IMR-90 (cell line): Measurements from ENCODE around the gene MICB. TPM values are rescaled to one million over a fixed set of nuclear protein-coding genes. Genes with fewer than 3 reads are reported as not detected.
A peak's percentile ranks its signal among the peaks of the same experiment; 100 is the strongest.

Experiments
- ATAC-seq: fragments of 200-7000 bp; cut with Tn5 transposase; 2 replicates; pipeline ENCODE4 v1.9.1; 2020; ENCODE audit warnings: low read depth, mild to moderate bottlenecking, moderate library complexity
- BruUV-seq: library from RNA; stranded (reverse); fragments of 400-500 nt; replicated peaks from 2 replicates; lab custom pipeline; 2021; lab: Mats Ljungman, UMichigan
- CTCF ChIA-PET: fragments of 300-600 bp; formaldehyde crosslinking; extraction: SDS; loops from one replicate; lab custom pipeline; 2021; ENCODE audit warnings: antibody characterized with exemption; lab: Yijun Ruan, JAX
- POLR2A ChIA-PET: fragments of 300-600 bp; sonication (Branson Sonifier 250); formaldehyde crosslinking; loops from one replicate; lab custom pipeline; 2022; ENCODE audit warnings: antibody characterized with exemption; ENCODE audit not compliant: unreplicated experiment; lab: Charles Lee
- DNase-seq: peaks from one replicate; pipeline ENCODE4 v3.0.0; 2013
- H2AFZ ChIP-seq: replicated peaks from 2 replicates; pipeline ENCODE3; 2013; ENCODE audit warnings: low read length, mild to moderate bottlenecking; ENCODE audit not compliant: poor library complexity
- H2AK5ac ChIP-seq: 2 replicates; pipeline ENCODE4 v1.6.1; 2013; ENCODE audit warnings: low read depth, low read length, inconsistent platforms
- H2AK9ac ChIP-seq: replicated peaks from 2 replicates; pipeline ENCODE3; 2013; ENCODE audit warnings: mild to moderate bottlenecking, low read depth, low read length, moderate library complexity; ENCODE audit not compliant: poor library complexity
- H2BK120ac ChIP-seq: 2 replicates; pipeline ENCODE4 v1.6.1; 2013; ENCODE audit warnings: low read depth, low read length, inconsistent platforms
- H2BK15ac ChIP-seq: 3 replicates; pipeline ENCODE4 v1.6.1; 2013; ENCODE audit warnings: low read depth, low read length, inconsistent platforms
- H2BK20ac ChIP-seq: 2 replicates; pipeline ENCODE4 v1.6.1; 2013; ENCODE audit warnings: low read depth, mild to moderate bottlenecking, inconsistent platforms, low read length, moderate library complexity
- H2BK5ac ChIP-seq: 2 replicates; pipeline ENCODE4 v1.6.1; 2013; ENCODE audit warnings: mild to moderate bottlenecking, low read depth, low read length, inconsistent platforms; ENCODE audit not compliant: poor library complexity, severe bottlenecking
- H3K14ac ChIP-seq: replicated peaks from 2 replicates; pipeline ENCODE4 v1.6.1; 2013; ENCODE audit warnings: low read depth, low read length, inconsistent platforms
- H3K18ac ChIP-seq: 2 replicates; pipeline ENCODE4 v1.6.1; 2013; ENCODE audit warnings: low read depth, low read length, control low read depth
- H3K23ac ChIP-seq: 2 replicates; pipeline ENCODE4 v1.6.1; 2013; ENCODE audit warnings: low read depth, low read length, inconsistent platforms
- H3K27ac ChIP-seq: 2 replicates; pipeline ENCODE4 v1.5.1; 2013; ENCODE audit warnings: mild to moderate bottlenecking, control low read depth, low read length; ENCODE audit not compliant: insufficient read depth
- H3K27me3 ChIP-seq: 2 replicates; pipeline ENCODE4 v1.6.1; 2013; ENCODE audit warnings: low read length; ENCODE audit not compliant: control insufficient read depth, insufficient read depth
- H3K36me3 ChIP-seq: 2 replicates; pipeline ENCODE4 v1.6.1; 2013; ENCODE audit warnings: low read length, mixed read lengths; ENCODE audit not compliant: control insufficient read depth, insufficient read depth
- H3K4ac ChIP-seq: 2 replicates; pipeline ENCODE4 v1.6.1; 2013; ENCODE audit warnings: low read depth, low read length, inconsistent platforms
- H3K4me1 ChIP-seq: 2 replicates; pipeline ENCODE4 v1.6.1; 2013; ENCODE audit warnings: low read length, mixed read lengths; ENCODE audit not compliant: control insufficient read depth, insufficient read depth
- H3K4me2 ChIP-seq: 2 replicates; pipeline ENCODE4 v1.6.1; 2013; ENCODE audit warnings: low read depth, mild to moderate bottlenecking, control low read depth, low read length, moderate library complexity
- H3K4me3 ChIP-seq: 2 replicates; pipeline ENCODE4 v1.5.1; 2013; ENCODE audit warnings: low read depth, mild to moderate bottlenecking, control low read depth, low read length, moderate library complexity; ENCODE audit not compliant: insufficient read depth
- H3K56ac ChIP-seq: 2 replicates; pipeline ENCODE4 v1.6.1; 2013; ENCODE audit warnings: low read length, inconsistent platforms; ENCODE audit not compliant: insufficient read depth; ENCODE audit errors: extremely low read depth
- H3K79me1 ChIP-seq, 2 experiments: 2 replicates each; pipeline ENCODE4 v1.6.1; 2013; ENCODE audit warnings: low read length in 2 of 2, inconsistent platforms in 1 of 2, low read depth in 1 of 2
- H3K9ac ChIP-seq: 2 replicates; pipeline ENCODE4 v1.6.1; 2013; ENCODE audit warnings: low read depth, low read length, control low read depth
- H3K9me1 ChIP-seq: 2 replicates; pipeline ENCODE4 v1.6.1; 2013; ENCODE audit warnings: low read length, inconsistent platforms; ENCODE audit not compliant: insufficient read depth
- H3K9me3 ChIP-seq: 2 replicates; pipeline ENCODE4 v1.6.1; 2013; ENCODE audit warnings: low read length; ENCODE audit not compliant: control insufficient read depth, insufficient read depth
- H4K20me1 ChIP-seq: 2 replicates; pipeline ENCODE4 v1.6.1; 2013; ENCODE audit warnings: low read length, inconsistent platforms; ENCODE audit not compliant: insufficient read depth
- H4K5ac ChIP-seq: 2 replicates; pipeline ENCODE4 v1.6.1; 2013; ENCODE audit warnings: mild to moderate bottlenecking, low read depth, low read length, control low read depth
- H4K8ac ChIP-seq, 2 experiments: 2 replicates each; pipeline ENCODE4 v1.6.1; 2013; ENCODE audit warnings: low read depth in 2 of 2, low read length in 2 of 2, control low read depth in 1 of 2, inconsistent platforms in 1 of 2
- H4K91ac ChIP-seq: 2 replicates; pipeline ENCODE4 v1.6.1; 2013; ENCODE audit warnings: low read depth, low read length, inconsistent platforms; ENCODE audit not compliant: insufficient read depth
- BHLHE40 ChIP-seq: fragments of 150-350 bp; IDR thresholded peaks from 2 replicates; pipeline ENCODE4 v1.6.1; 2016; ENCODE audit warnings: mild to moderate bottlenecking, low read depth, low read length
- CEBPB ChIP-seq: IDR thresholded peaks from 2 replicates; pipeline ENCODE4 v1.6.1; 2012; ENCODE audit warnings: low read depth, low read length, improper control_type of control experiment
- MAZ ChIP-seq: IDR thresholded peaks from 2 replicates; pipeline ENCODE4 v1.6.1; 2012; ENCODE audit warnings: low read depth, mild to moderate bottlenecking, low read length, improper control_type of control experiment, moderate library complexity, borderline replicate concordance
- MXI1 ChIP-seq: IDR thresholded peaks from 2 replicates; pipeline ENCODE4 v1.6.1; 2012; ENCODE audit warnings: low read depth, mild to moderate bottlenecking, low read length, moderate library complexity, borderline replicate concordance
- NFE2L2 ChIP-seq: fragments of 150-350 bp; IDR thresholded peaks from 2 replicates; pipeline ENCODE4 v1.6.1; 2016; ENCODE audit warnings: low read depth, mild to moderate bottlenecking, low read length
- POLR2A ChIP-seq: IDR thresholded peaks from 2 replicates; pipeline ENCODE4 v1.6.1; 2012; ENCODE audit warnings: mild to moderate bottlenecking, low read depth, low read length
- RFX5 ChIP-seq: IDR thresholded peaks from 2 replicates; pipeline ENCODE4 v1.8.0; 2012; ENCODE audit warnings: low read depth, mild to moderate bottlenecking, low read length, moderate library complexity
- SMC3 ChIP-seq: fragments of 150-350 bp; IDR thresholded peaks from 2 replicates; pipeline ENCODE4 v1.6.1; 2016; ENCODE audit warnings: low read depth, mild to moderate bottlenecking, antibody characterized with exemption, low read length, moderate library complexity
- WGBS, 2 experiments: methylation state at CpG; one replicate each; pipeline versions ENCODE4 v1.1.5 to v1.1.7; 2013; ENCODE audit warnings: missing lambda C conversion rate in 2 of 2; ENCODE audit not compliant: insufficient read length in 1 of 2; ENCODE audit errors: extremely low coverage in 2 of 2; 5-methylcytosine and 5-hydroxymethylcytosine counted together
- dilution Hi-C: fragments of 300-500 bp; cut with HindIII; formaldehyde crosslinking; loops from one replicate; pipeline ENCODE4 v1.14.3; 2018; ENCODE audit warnings: low sequenced_read_pairs; ENCODE audit not compliant: unreplicated experiment
- in situ Hi-C: fragments of 300-500 bp; cut with MboI; formaldehyde crosslinking; loops from 3 replicates; pipeline ENCODE4 v1.14.3; 2019; ENCODE audit warnings: low sequenced_read_pairs, inconsistent platforms, mixed read lengths
- intact Hi-C: fragments of 100-400 bp; cut with micrococcal nuclease; formaldehyde crosslinking; loops from 2 replicates; pipeline ENCODE4 v1.10.0; 2022
- polyA plus RNA-seq, 3 experiments: library from polyadenylated mRNA; depleted of rRNA; stranded (reverse); fragments of >200 nt; gene quantifications; 2 replicates each; pipeline ENCODE4 v1.2.3, GENCODE V29; 2012; ENCODE audit warnings: low replicate concordance in 1 of 3
- total RNA-seq: library from RNA; depleted of rRNA; stranded (reverse); fragments of >200 nt; gene quantifications from 2 replicates; pipeline ENCODE4 v1.2.3, GENCODE V29; 2012
- TF ChIP-seq, protein P1 (sequence below): fragments of 150-350 bp; IDR thresholded peaks from 2 replicates; pipeline ENCODE4 v1.6.1; 2016; ENCODE audit warnings: low read depth, mild to moderate bottlenecking, low read length, moderate library complexity, borderline replicate concordance
- TF ChIP-seq, protein P2 (sequence below): fragments of 150-350 bp; IDR thresholded peaks from 2 replicates; pipeline ENCODE4 v1.6.1; 2017; ENCODE audit warnings: mild to moderate bottlenecking, antibody characterized with exemption, low read length, low read depth

MICB gene
- total and polyA plus RNA-seq, 2 of the 4 experiments (the other 2 are of a cell fraction), result 9.6 to 11.1 TPM

DNA sequence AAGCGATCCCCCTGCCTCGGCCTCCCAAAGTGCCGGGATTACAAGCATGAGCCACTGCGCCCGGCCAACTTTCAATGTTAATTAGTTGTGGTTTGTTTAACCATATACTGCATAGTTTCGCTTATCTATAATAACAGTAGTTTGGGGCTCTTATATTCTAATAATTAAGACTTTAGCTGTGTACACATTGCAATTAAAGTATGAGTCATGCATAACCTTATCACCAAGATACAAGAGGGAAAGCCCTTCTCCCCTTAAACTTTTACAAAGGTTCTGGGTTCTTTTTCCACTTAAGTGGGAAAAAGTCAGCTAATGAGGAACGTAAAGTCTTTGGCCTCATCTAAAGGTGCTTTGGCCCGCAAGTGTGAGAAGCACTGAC, 27.6 kb downstream of the MICB start:
- Histone ChIP-seq H3K14ac (peak overlapping the region; percentile 47), H3K4me3 (no peak overlapping the region), H3K56ac (no peak overlapping the region), H3K36me3 (peaks cover 18% of the 10 kb centered on the region), H3K4me2 (no peak overlapping the region), H2BK120ac (peak overlapping the region; percentile 33), H3K9me3 (no peaks in the 10 kb centered on the region), H4K5ac (no peak overlapping the region), H3K9ac (no peak overlapping the region), H2AK9ac (no peak overlapping the region), H2BK15ac (peak overlapping the region; percentile 75; the same call in 2 of the 3 replicates), H3K9me1 (peaks cover 16% of the 10 kb centered on the region), H4K91ac (peak overlapping the region; percentile 30), H3K4me1 (peaks cover 10% of the 10 kb centered on the region), H2BK5ac (peak overlapping the region; percentile 46), H2AFZ (no peak overlapping the region), H3K79me1 (peaks cover 3 to 22% of the 10 kb centered on the region in 2 experiments; a peak in 1 of 4 replicates), H2BK20ac (peak overlapping the region; percentile 71; the same call in 1 of the 2 replicates), H3K27ac (peak overlapping the region; percentile 8), H3K27me3 (no peaks in the 10 kb centered on the region), H3K4ac (peak overlapping the region; percentile 77), H3K23ac (no peak overlapping the region; the same call in 1 of the 2 replicates), H2AK5ac (peak overlapping the region; percentile 74), H4K8ac (peak overlapping the region; percentile 32 to 76; a peak in 2 of 4 replicates), H3K18ac (no peak overlapping the region; the same call in 1 of the 2 replicates), H4K20me1 (peaks cover 28% of the 10 kb centered on the region)
- no peak for TF ChIP-seq RFX5
- TF ChIP-seq SMC3, result no peak
- TF ChIP-seq POLR2A, result no peak
- TF ChIP-seq, protein P1, sequence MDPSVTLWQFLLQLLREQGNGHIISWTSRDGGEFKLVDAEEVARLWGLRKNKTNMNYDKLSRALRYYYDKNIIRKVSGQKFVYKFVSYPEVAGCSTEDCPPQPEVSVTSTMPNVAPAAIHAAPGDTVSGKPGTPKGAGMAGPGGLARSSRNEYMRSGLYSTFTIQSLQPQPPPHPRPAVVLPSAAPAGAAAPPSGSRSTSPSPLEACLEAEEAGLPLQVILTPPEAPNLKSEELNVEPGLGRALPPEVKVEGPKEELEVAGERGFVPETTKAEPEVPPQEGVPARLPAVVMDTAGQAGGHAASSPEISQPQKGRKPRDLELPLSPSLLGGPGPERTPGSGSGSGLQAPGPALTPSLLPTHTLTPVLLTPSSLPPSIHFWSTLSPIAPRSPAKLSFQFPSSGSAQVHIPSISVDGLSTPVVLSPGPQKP, result no peak
- no peak for TF ChIP-seq BHLHE40
- no peak for TF ChIP-seq NFE2L2
- TF ChIP-seq, protein P2, sequence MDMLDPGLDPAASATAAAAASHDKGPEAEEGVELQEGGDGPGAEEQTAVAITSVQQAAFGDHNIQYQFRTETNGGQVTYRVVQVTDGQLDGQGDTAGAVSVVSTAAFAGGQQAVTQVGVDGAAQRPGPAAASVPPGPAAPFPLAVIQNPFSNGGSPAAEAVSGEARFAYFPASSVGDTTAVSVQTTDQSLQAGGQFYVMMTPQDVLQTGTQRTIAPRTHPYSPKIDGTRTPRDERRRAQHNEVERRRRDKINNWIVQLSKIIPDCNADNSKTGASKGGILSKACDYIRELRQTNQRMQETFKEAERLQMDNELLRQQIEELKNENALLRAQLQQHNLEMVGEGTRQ, result no peak
- TF ChIP-seq CEBPB, result no peak
- TF ChIP-seq MAZ, result no peak
- no peak for TF ChIP-seq MXI1
- CTCF ChIA-PET, result no interaction called here
- dilution Hi-C loops, result no loop called here
- in situ Hi-C loops, result no loop called here
- no CpG with 5 or more reads among the region's 8 CpGs for WGBS, 2 experiments
- no peak for DNase-seq
- POLR2A ChIA-PET, result no interaction called here
- intact Hi-C loops, result loop anchor here (5.0 kb wide), 1 partner anchor 33 kb away; no protein-coding TSS in a partner anchor
- no peak for ATAC-seq
- no TSS peak for BruUV-seq
